Measurements from ENCODE around the gene CCL14. TPM values are rescaled to one million over a fixed set of nuclear protein-coding genes. Genes with fewer than 3 reads are reported as not detected.

Gene CCL14
- total RNA-seq, 4 donors from 2014 or later, result 3.0 to 43.0 (median 23.2) TPM

DNA sequence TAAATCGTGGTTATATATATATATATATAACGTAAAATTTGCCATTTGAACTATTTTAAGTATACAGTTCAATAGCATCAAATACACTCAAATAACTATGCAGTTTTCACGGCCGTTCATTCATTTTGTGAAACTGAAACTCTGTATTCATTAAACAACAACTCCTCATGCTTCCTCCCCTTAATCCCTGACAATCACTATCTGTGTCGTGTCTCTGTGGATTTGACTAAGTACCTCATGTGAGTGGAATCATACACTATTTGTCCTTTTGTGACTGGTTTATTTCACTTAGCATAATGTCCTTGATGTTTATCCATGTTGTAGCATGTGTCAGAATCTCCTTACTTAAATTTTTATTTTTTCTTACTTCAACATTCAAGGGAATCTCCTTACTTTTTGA lies 28.4 kb upstream of the CCL14 start:
- Histone ChIP-seq H3K4me1 (no peaks in the 10 kb centered on the region), H3K4me3 (replicated peaks in 1 of 3) (no peak overlapping the region), H3K27me3 (no peaks in the 10 kb centered on the region), H3K36me3 (no peaks in the 10 kb centered on the region), H3K9me3 (no peaks in the 10 kb centered on the region), H3K27ac (no peak overlapping the region)
- WGBS, 2 donors, result 84 to 92% methylated on average over 5 of the region's 5 CpGs
- TF ChIP-seq POLR2A (IDR thresholded peaks at IDR 0.05), result no peak
- TF ChIP-seq, protein P1, sequence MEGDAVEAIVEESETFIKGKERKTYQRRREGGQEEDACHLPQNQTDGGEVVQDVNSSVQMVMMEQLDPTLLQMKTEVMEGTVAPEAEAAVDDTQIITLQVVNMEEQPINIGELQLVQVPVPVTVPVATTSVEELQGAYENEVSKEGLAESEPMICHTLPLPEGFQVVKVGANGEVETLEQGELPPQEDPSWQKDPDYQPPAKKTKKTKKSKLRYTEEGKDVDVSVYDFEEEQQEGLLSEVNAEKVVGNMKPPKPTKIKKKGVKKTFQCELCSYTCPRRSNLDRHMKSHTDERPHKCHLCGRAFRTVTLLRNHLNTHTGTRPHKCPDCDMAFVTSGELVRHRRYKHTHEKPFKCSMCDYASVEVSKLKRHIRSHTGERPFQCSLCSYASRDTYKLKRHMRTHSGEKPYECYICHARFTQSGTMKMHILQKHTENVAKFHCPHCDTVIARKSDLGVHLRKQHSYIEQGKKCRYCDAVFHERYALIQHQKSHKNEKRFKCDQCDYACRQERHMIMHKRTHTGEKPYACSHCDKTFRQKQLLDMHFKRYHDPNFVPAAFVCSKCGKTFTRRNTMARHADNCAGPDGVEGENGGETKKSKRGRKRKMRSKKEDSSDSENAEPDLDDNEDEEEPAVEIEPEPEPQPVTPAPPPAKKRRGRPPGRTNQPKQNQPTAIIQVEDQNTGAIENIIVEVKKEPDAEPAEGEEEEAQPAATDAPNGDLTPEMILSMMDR (IDR thresholded peaks at IDR 0.05), result no peak
- intact Hi-C loops (cut with DNase I), result no loop called here
- no peak for DNase-seq

DNA sequence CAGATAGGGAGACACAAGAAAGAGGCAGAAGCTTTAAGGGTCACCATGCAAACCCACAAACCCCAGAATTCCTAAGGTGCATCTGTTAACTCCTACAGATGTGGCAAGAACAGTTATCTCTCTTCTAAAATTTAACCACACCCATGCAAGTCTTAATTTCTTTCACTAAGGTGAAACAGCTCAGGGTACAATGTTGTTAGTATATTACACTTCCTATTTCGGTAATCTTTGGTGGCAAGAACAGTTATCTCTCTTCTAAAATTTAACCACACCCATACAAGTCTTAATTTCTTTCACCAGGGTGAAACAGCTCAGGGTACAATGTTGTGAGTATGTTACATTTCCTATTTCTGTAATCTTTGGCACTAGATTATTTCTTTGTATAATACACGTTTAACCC lies 24.7 kb upstream of the CCL14 start:
- intact Hi-C loops (cut with DNase I), result no loop called here
- TF ChIP-seq POLR2A (IDR thresholded peaks at IDR 0.05), result no peak
- TF ChIP-seq, protein P1 (IDR thresholded peaks at IDR 0.05), result no peak

GRCh38 chr17:36008998-36009665 lies 22.6 kb upstream of the CCL14 start:
- Histone ChIP-seq H3K27ac (no peak overlapping the region), H3K27me3 (no peaks in the 10 kb centered on the region), H3K36me3 (no peaks in the 10 kb centered on the region), H3K9me3 (no peaks in the 10 kb centered on the region), H3K4me3 (replicated peaks in 1 of 3) (no peak overlapping the region), H3K4me1 (no peaks in the 10 kb centered on the region)
- intact Hi-C loops (cut with DNase I), result no loop called here
- TF ChIP-seq, protein P1 (IDR thresholded peaks at IDR 0.05), result no peak
- TF ChIP-seq POLR2A (IDR thresholded peaks at IDR 0.05), result no peak
- DNase-seq, result no peak
- 80 to 84% methylated on average over 14 of the region's 14 CpGs for WGBS, 2 donors

More for the DNA sequence above, 24.7 kb upstream of the CCL14 start:
- DNase-seq, result no peak
- no peak overlapping the region for H3K4me3 ChIP-seq (replicated peaks in 1 of 3)
- H3K36me3 ChIP-seq, result no peaks in the 10 kb centered on the region
- WGBS, 2 donors, result 77 to 86% methylated on average over 2 of the region's 2 CpGs
- H3K27ac ChIP-seq, result no peak overlapping the region
- no peaks in the 10 kb centered on the region for H3K9me3 ChIP-seq
- no peaks in the 10 kb centered on the region for H3K27me3 ChIP-seq
- H3K4me1 ChIP-seq, result no peaks in the 10 kb centered on the region

- intact Hi-C loops (cut with DNase I), result no loop called here
- 62 to 68% methylated on average over 4 of the region's 4 CpGs for WGBS, 2 donors
- TF ChIP-seq, protein P1 (IDR thresholded peaks at IDR 0.05), result no peak
- no peak for TF ChIP-seq POLR2A (IDR thresholded peaks at IDR 0.05)
These were observed 18.1 kb upstream of the CCL14 start for GRCh38 chr17:36004594-36005108.

DNA sequence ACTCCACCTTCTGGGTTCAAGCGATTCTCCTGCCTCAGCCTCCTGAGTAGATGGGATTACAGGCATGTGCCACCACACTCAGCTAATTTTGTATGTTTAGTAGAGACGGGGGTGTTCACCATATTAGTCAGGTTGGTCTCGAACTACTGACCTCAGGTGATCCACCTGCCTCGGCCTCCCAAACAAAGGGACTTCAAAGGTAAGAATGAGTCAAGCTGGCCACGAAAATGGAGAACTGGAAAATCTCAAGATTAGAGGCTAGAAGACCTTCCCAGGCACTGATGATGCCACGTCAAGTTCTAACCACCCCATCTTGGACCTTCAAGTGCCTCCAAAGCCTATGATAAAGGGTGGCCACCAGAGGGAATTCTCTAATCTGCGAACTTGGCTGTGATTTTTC lies 16.1 kb upstream of the CCL14 start:
- H3K4me1 ChIP-seq, result peaks cover 8 to 10% of the 10 kb centered on the region in 2 donors
- H3K27me3 ChIP-seq, result no peaks in the 10 kb centered on the region
- H3K4me3 ChIP-seq (replicated peaks in 1 of 3), result no peak overlapping the region
- TF ChIP-seq POLR2A (IDR thresholded peaks at IDR 0.05), result no peak
- TF ChIP-seq, protein P1 (IDR thresholded peaks at IDR 0.05), result no peak
- no peaks in the 10 kb centered on the region for H3K36me3 ChIP-seq
- intact Hi-C loops (cut with DNase I), result no loop called here
- WGBS, 2 donors, result 93% methylated on average over 7 of the region's 7 CpGs
- H3K9me3 ChIP-seq, result no peaks in the 10 kb centered on the region
- H3K27ac ChIP-seq, result no peak overlapping the region
- no peak for DNase-seq

More at GRCh38 chr17:36004594-36005108, 18.1 kb upstream of the CCL14 start:
- H3K9me3 ChIP-seq, result no peaks in the 10 kb centered on the region
- no peaks in the 10 kb centered on the region for H3K27me3 ChIP-seq
- H3K4me1 ChIP-seq, result peaks cover 8 to 10% of the 10 kb centered on the region in 2 donors
- H3K27ac ChIP-seq, result no peak overlapping the region
- no peak overlapping the region for H3K4me3 ChIP-seq (replicated peaks in 1 of 3)
- DNase-seq, result no peak
- no peaks in the 10 kb centered on the region for H3K36me3 ChIP-seq

All from thyroid gland (tissue), 4 donors.